Glomerular visceral epithelial cell (primary cell): Measurements from ENCODE around the gene CCDC18.

ENCODE experiments used
- DNase-seq: peaks from one replicate; pipeline ENCODE4 v3.0.0-alpha.2; 2016; ENCODE audit errors: extremely low spot score

The CCDC18 gene

DNA sequence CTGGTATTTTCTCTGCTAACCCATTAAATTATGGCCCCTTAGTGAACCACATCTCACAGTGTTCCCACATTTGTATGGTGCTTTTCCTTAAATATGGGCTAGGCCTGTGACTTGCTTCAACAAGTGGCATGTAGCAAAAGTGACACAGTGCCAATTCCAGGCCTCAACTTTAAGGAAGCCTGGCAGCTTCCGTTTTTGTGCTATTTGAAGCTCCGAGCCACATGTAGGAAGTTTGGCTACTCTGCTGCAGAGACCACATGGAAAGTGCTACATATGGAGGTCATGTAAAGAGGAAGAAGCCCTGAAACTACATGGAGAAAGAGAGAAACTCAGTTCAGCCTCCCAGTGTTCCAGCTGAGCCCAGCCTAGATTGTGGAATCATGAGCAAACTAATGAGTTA is 136.7 kb downstream of the CCDC18 start:
- no peak for DNase-seq

DNA sequence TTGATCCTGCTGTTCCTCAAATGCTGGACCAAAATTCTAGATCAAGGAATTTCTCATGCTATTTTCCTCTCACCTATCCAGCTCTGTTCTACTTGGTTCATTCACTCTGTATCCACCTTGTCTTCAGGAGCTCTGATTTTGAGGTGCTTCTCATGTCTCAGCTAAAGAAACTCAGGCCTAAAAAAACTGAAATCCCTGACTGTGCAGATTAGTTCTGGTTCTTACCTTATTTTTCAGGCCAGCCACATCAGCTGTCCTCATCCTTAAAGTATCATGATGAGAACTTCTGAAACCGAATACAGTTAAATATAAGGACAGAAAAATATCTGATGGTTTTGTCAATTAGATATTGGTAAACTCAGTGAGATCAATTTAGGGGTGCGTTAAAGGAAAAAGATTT is 137.4 kb downstream of the CCDC18 start:
- DNase-seq, result no peak

DNA sequence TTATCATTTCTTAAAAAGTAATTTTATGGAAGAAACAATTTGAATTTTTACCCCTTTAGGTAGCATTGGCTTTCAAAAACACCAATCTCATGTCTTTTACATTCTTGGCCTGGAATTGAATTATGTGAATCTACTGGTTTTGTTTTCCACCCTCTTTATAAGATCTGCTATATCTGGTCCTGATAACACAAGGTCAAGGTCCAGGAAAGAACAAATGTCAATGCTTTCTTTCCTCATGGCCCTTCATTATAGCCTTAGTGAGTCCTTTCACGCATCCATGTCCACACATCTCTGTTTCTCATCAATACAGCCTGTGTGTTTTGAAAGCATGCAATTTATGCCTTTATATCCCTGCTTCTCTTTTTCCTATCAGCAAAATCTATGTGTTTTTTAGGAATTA is 141.2 kb downstream of the CCDC18 start:
- DNase-seq, result no peak

DNA sequence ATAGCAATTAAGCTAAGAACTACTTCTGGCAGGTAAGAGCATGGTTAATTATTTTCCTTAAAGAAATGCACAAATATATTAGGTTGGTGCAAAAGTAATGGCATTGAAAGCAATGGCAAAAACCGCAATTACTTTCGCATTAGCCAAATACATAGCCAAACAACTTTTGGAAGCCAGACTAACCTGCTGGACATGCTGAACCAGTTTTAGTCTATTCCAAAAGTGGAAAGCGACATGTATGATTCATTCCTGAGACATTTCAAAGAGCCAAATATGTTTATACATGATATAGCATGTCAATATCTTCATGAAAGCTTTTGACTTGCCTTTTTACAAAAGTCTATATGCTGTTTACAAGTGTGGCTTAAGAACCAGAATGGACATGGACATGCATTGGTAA is 141.8 kb downstream of the CCDC18 start:
- no peak for DNase-seq

DNA sequence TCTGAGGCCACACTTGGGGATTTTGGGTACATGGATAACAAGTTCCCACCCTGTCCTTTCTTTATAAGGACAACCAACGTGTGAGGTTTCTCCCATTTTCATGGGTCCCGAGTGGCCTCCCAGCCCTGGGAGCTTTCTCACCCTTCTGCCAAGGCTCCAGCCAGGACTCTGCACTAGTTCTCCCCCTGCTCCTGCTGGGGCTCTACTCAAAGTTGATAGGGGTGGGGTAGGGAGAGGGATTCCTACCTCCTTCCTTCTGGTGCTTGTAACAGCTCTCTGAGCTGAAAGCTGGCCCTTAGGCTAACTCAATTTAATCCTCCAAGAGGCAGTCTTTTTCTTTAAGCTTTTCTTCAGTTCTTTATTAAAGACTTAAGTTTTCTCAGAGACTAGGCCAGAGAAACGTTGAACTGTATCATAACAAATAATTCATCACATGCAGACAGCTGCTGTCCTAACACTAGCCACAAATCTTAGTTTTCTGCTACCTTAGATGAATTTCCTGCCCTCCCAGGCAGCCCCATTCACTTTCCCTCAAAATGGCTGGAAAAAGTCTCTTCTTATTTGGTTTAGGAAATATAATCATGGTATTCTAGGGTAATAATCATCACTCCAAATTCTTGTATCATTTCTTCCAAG is 142.8 kb downstream of the CCDC18 start:
- no peak for DNase-seq

DNA sequence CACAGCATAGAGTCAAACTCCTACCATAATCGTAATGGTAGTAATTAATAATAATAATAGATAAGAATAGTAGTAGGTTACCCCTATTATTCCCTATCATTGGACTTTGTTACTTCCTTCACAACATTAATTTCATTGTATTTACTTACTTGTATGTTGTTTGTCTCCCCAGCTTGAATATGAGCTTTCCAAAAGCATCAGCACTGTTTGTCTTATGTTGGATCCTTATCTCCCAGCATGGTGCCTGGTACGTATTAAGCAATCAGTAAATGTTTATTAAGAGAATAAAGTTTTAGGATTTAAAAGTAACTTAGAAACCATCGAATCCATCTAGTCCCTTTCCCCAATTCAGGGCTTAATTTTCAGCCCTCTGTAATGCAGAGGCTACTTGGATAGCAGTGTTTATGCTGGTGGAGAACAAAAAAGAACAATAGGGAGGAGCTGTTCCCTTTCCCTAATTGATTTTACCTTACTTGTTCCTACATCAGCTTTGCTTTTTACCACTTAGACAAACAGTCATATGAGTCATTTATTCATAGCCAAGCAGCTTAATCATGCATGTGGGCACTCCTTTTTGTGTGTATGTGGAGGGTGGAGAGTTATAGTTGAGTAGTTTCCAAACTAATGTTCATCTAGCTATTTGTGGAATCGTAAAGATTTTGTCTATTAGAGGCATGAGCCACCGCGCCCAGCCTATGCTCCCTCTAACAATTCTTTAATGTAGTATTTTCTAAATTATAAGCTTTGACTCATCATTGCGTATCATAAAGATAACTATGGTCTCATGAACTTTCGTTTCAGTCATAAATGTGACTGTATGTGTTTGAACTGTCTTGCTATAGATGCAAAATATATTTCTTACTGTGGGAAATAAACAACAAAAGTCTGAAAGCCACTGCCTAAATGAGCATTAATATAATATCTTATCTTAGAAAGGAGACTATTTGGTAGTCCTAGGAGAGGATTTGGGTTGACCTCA is 144.3 kb downstream of the CCDC18 start:
- DNase-seq, result peak; percentile 61
